Activated CD8-positive, alpha-beta memory T cell treated with anti-CD3 and anti-CD28 coated beads for 1 hour (primary cell): ENCODE measurements around the gene APMAP.
"Not testable (repeated sequence)": the region's sequence is repeated elsewhere in the genome, so short reads cannot be mapped to it uniquely, and the experiment has no call there.

ENCODE experiments used
- DNase-seq, 2 donors: peaks; one replicate each; pipeline ENCODE4 v3.0.0-alpha.2; 2020; ENCODE audit warnings: low read depth in 1 of 2; ENCODE audit errors: extremely low read depth in 1 of 2

APMAP gene

DNA sequence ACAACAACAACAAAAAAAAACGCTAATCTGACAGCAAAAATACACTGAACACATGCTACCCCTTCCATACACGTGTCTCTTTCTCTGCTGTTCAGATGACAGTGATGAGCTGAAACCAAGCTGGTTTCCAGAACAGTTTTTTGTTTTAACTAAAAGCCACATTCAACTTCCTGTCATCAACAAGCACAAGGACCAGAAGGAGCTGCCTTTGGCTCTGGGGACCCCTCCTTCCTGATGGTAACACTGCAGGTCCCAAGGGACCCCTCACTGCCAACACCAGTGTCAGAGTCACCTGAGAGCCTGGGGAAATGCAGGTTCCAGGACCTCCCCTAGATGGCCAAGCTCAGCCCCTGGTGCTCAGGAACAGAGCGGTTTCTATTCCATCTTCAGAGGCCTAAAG is 37.5 kb downstream of the APMAP start:
- DNase-seq = no peak

DNA sequence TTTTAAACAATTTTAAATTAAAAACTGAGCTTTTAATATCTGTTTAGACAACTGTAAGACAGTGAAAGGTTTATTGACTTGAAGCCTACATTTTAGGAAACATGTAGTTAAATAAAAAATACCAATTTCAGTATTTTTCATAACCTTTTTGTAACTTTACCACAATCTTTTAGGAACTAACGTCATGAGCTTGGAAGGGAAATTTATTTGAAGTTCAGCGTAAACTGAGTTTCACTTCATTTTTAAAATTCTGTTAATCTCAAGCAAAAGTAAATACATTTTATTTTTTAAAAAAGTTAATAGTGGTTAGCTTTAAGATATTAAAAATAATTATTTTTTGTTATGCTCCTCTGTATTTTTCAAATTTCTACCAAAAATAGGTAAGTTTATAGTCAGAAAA is 38.0 kb downstream of the APMAP start:
- DNase-seq = no peak

DNA sequence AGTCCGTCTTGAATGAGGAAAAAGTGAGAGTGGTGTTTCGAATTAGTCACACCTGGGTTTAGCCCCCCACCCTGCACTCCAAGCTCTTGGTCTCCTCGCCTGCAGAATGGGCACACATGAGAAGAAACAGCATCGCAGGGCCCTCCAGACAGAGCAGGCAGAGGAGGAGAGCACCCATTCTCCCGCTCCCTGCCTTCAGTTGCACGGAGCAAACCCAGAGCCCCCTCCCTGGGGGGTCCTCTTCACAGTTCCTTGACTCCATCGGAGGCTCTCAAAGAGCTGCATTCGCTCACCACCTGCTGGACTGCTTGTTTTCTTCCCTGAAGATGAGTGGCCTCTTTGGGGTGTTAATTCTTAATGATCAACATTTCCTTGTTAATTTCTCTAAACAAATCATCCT is 38.4 kb downstream of the APMAP start:
- DNase-seq = no peak

GRCh38 chr20:24953621-24954133 is 38.9 kb downstream of the APMAP start:
- DNase-seq = peak in 1 of 2 donors; percentile 19

GRCh38 chr20:24953209-24953575 is 39.4 kb downstream of the APMAP start:
- no peak for DNase-seq

DNA sequence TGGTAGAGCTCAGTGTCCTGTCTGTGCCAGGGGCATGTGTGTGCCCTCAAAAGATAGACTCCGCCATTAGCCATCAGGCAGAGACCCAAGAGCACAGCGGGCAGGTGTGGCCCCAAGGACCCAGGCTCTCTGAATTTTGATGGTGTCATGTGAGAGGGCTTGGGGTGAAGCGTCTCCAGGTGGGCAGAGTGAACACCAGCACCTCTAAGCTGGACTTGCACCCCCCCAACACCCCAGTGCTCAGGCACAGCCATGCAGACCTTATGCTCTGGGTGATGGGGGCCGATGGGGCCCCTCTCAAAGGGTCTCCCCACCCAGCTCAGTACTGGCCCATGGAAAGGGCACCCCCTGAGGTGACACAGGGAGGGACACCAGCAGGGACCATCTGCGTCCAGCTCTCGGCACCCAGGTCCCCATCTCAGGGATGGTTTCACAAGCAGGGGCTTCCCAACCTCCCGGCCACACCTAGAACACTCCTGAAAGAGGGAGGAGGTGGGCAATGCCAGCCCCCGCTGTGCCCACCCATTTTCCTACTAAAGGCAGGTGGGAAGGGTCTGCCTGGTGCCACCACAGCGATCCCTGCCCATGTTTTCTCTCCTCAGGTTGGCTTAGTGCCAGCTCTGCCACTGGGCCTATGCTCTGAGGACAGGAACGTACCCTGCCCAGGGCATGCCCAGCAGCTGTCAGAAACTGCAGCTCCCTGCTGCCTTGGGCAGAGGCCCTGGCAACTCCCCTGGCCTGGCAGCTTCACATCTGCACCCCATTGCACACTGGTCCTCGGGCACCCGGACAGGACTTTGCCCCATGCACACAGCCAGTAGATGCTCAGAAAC is 40.0 kb downstream of the APMAP start:
- no peak for DNase-seq

DNA sequence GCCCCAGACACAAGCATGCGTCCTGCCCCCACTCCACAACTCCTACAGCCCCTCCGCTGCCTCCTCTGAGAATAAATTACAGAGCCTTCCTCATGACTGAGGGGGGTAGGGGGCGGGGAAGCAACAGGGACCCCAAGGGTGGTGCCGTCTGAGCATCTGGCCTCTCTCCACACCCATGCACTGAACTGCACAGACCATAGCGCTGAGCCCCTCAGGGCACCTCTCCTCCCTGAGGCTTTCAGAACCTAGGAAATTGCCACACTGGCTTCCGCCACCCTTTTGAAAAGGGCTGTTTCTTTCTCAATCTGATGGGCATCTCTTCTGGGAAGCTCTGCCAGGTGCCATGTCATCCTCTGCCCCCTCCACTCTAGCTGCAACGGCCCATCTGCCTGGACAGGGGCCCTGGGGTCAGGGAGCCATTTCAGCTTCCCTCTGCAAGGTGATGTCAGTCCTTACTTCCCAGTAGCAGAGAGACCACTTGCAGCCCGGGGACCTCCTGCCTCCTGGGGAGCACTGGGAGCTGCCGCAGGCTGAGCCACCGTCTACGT is 40.9 kb downstream of the APMAP start:
- no peak for DNase-seq

- no peak for DNase-seq
These were observed 41.6 kb downstream of the APMAP start for GRCh38 chr20:24950836-24951525.

- DNase-seq = no peak
These were observed 42.3 kb downstream of the APMAP start for GRCh38 chr20:24950128-24950835.

DNA sequence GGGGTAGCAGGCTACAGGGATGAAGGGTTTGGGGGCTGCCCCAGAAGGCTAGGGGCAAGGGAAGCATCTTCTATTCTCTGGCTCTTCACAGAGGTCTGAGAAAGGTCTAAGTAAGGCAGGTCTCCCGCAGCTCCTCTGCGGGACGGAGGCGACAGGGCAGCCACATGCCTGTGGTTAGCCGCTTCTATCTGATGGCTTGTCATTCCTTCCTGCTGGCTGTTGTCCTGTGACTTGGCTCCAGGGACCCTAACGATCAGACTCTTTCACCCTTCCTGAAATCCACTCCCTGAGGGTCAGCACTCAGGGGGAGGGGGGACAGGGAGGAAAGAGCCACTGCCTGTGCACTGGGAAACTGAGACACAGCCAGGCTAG is 42.8 kb downstream of the APMAP start:
- DNase-seq = no peak

DNA sequence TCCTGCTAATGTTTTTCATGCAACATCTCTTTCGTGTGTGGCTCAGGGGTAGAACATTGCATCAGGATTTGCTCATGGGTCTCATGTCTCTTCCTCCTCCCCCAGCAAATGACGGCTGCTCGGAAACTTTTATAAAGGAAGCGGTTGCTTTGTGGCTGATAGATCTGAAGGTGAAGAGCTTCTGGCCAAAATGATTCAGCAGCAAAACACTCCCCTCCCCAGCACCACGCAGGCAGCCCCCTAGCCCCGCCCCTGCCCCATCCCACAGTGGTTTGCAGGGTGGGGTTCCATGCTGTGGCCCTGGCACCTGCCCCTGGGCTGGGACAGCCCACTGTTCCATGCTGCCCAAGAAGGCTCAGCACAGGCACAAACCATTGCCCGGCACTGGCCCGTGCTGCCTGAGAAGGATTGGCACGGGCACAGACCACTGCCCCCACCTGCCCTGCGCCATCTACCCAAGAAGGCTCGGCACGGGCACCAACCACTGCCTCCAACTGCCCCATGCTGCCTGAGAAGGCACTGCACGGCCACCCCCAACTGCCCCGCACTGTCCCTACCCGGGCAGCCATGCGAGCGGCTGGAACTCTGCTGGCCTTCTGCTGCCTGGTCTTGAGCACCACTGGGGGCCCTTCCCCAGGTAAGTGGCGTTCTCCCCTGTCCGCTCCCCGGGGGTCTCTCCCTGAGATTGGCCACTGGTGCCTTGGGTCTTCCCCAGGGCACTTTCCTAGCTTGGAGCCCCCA is 43.4 kb downstream of the APMAP start, which contains the start of gene CST7:
TSS of gene CST7 (plus strand) at position 331 of the 741 bp plus-strand sequence. CDS start at position 568, 237 bp downstream.
- peak; percentile 79 to 81 for DNase-seq

GRCh38 chr20:24948396-24948938 is 44.1 kb downstream of the APMAP start:
- not testable (repeated sequence) for DNase-seq

- DNase-seq = not testable (repeated sequence)
These were observed 46.2 kb downstream of the APMAP start for GRCh38 chr20:24946376-24946775.

DNA sequence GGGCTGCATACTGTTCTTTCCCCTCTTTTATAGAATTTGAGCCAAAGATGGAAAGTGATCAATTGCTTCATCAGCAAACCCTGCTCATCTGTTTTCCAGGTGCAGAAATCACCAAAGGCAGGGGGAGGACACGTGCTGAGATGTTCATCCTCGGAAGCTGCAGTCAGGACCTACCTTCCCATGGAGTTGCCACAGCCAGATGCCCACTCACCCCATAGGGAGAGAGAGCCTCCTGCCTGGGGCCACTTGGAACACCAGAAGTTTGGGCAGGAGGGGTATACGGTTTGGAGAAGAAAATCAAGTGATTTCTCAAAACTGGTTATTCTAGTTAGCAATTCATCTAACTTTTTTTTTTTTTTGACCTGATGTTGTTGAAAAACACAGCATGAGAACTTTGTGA is 48.8 kb downstream of the APMAP start:
- DNase-seq = no peak

- DNase-seq = no peak
These were observed 49.4 kb downstream of the APMAP start for GRCh38 chr20:24943196-24943595.

- DNase-seq = no peak
These were observed 49.9 kb downstream of the APMAP start for GRCh38 chr20:24942679-24943078.

DNA sequence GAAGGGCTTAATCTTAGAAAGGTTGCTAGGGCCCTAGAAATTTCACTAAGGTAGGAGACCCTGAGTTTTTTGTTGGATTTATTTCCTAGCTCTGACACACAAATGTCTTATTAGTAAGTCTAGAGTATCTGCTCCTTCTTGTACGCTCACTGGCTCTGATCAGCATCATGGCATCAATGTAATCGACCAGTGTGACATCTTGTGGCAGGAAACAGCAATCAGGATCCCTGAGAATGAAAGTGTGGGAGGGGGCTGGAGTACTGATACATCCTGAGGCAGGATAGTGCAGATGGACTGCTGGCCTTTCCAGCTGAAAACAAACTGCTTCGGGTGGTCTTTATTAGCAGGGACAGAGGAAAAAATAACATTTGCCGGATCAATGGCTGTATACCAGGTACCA is 53.5 kb downstream of the APMAP start:
- no peak for DNase-seq

- no peak for DNase-seq
These were observed 54.1 kb downstream of the APMAP start for GRCh38 chr20:24938498-24938897.

- no peak for DNase-seq
These were observed 55.0 kb downstream of the APMAP start for GRCh38 chr20:24937579-24937978.
